ENCODE data around the gene CES4A.
"Not testable (repeated sequence)": the region's sequence is repeated elsewhere in the genome, so short reads cannot be mapped to it uniquely, and the experiment has no call there.

Gene CES4A

GRCh38 chr16:67039260-67040020, 51.1 kb downstream of the CES4A start:
- Histone ChIP-seq H3K4me2 (peak overlapping the region in 1 of 11 experiments; percentile 8; a peak in 1 of 22 replicates), H3K9me3 (replicated peaks in 1 of 11) (no peaks in the 10 kb centered on the region), H4K20me1 (peaks cover 88 to 100% (median 96%) of the 10 kb centered on the region in 11 experiments; a peak in 21 of 22 replicates), H3K36me3 (peaks cover 52 to 100% (median 89%) of the 10 kb centered on the region in 11 experiments), H3K9ac (no peak overlapping the region), H3K4me3 (no peak overlapping the region), H3K27me3 (no peaks in the 10 kb centered on the region), H3K4me1 (peaks cover 17 to 46% (median 25%) of the 10 kb centered on the region in 10 experiments), H3K27ac (no peak overlapping the region)
- TF ChIP-seq Cebpa-rat (IDR thresholded peaks at IDR 0.05) = no peak

DNA sequence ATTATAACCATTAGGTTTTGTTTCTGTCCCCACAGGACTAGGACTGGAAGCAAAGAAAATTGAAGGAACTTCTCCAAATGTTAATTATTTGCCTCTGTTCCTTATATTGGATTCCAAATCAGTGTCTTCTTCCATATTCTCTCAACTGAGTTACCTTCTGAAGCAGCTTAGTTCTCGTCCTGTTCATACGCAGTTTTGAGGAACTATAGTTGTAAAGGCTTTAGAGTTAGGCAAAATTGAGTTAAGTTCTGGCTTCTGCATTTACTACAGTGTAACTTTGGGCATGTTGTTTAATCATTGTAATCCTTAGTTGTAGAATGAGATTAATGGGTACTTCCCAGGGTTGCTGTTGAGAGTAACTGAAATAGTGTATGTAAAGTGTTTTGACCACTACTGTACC, 51.8 kb downstream of the CES4A start:
- TF ChIP-seq Cebpa-rat (IDR thresholded peaks at IDR 0.05) = no peak
- H3K4me3 ChIP-seq = no peak overlapping the region
- H3K27ac ChIP-seq = no peak overlapping the region
- H3K27me3 ChIP-seq = no peaks in the 10 kb centered on the region
- peaks cover 53 to 100% (median 87%) of the 10 kb centered on the region in 11 experiments for H3K36me3 ChIP-seq
- peaks cover 88 to 100% (median 96%) of the 10 kb centered on the region in 11 experiments; a peak in 21 of 22 replicates for H4K20me1 ChIP-seq
- no peaks in the 10 kb centered on the region for H3K9me3 ChIP-seq (replicated peaks in 1 of 11)
- peaks cover 10 to 39% (median 18%) of the 10 kb centered on the region in 10 experiments for H3K4me1 ChIP-seq
- H3K4me2 ChIP-seq = peak overlapping the region in 1 of 11 experiments; percentile 8; a peak in 1 of 22 replicates
- H3K9ac ChIP-seq = no peak overlapping the region

- peak overlapping the region in 1 of 11 experiments; percentile 30; a peak in 3 of 22 replicates for H3K4me2 ChIP-seq
- no peak for TF ChIP-seq Cebpa-rat (IDR thresholded peaks at IDR 0.05)
- no peaks in the 10 kb centered on the region for H3K27me3 ChIP-seq
- no peak overlapping the region for H3K9ac ChIP-seq
- no peaks in the 10 kb centered on the region for H3K9me3 ChIP-seq (replicated peaks in 1 of 11)
- H3K36me3 ChIP-seq = peaks cover 59 to 100% (median 87%) of the 10 kb centered on the region in 11 experiments
- peaks cover 6 to 31% (median 12%) of the 10 kb centered on the region in 10 experiments; a peak in 16 of 20 replicates for H3K4me1 ChIP-seq
- no peak overlapping the region for H3K4me3 ChIP-seq
- peaks cover 88 to 100% (median 96%) of the 10 kb centered on the region in 11 experiments; a peak in 21 of 22 replicates for H4K20me1 ChIP-seq
- H3K27ac ChIP-seq = no peak overlapping the region
These were observed 52.5 kb downstream of the CES4A start for GRCh38 chr16:67040906-67041305.

- H3K9me3 ChIP-seq (replicated peaks in 1 of 11); H3K27ac ChIP-seq; H3K4me3 ChIP-seq; H3K27me3 ChIP-seq; H3K9ac ChIP-seq: not testable (repeated sequence)
- H3K4me1 ChIP-seq = peaks cover 6 to 27% (median 11%) of the 10 kb centered on the region in 10 experiments; a peak in 14 of 20 replicates
- H3K36me3 ChIP-seq = peaks cover 62 to 100% (median 87%) of the 10 kb centered on the region in 11 experiments
- peak overlapping the region in 1 of 11 experiments; percentile 17; a peak in 1 of 22 replicates for H3K4me2 ChIP-seq
- peaks cover 87 to 100% (median 96%) of the 10 kb centered on the region in 11 experiments; a peak in 21 of 22 replicates for H4K20me1 ChIP-seq
These were observed 53.1 kb downstream of the CES4A start for GRCh38 chr16:67041520-67041919.

DNA sequence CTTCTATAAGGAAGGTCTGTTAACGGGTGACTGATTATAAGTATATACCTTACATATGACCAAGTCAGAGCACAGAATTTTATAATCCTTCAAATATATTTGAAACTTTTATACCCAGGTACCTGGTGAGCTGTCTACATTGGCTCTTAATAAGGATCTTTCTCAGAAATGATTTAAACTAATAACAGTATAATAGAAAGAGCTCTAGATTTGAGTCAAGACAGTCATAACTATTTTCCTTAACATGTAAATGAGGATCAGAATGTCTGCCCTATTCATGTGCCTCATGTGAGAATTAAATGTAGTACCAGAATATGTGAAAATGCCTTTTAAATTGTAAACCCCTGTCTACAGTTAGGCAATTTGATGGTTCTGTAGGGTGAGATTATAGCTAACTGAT, 55.0 kb downstream of the CES4A start:
- TF ChIP-seq Cebpa-rat (IDR thresholded peaks at IDR 0.05) = no peak
- Histone ChIP-seq H3K4me1 (peaks cover 6 to 24% (median 10%) of the 10 kb centered on the region in 10 experiments; a peak in 14 of 20 replicates), H3K9ac (no peak overlapping the region), H3K4me3 (no peak overlapping the region), H4K20me1 (peaks cover 86 to 100% (median 97%) of the 10 kb centered on the region in 11 experiments; a peak in 21 of 22 replicates), H3K9me3 (replicated peaks in 1 of 11) (no peaks in the 10 kb centered on the region), H3K27ac (no peak overlapping the region), H3K4me2 (no peak overlapping the region), H3K27me3 (no peaks in the 10 kb centered on the region), H3K36me3 (peaks cover 60 to 100% (median 90%) of the 10 kb centered on the region in 11 experiments)

- Histone ChIP-seq H3K4me2 (no peak overlapping the region), H3K9me3 (replicated peaks in 1 of 11) (0 out of 22 replicates have a peak, but pooled peaks cover 0 to 5% (median 0%) of the 10 kb centered on the region in 11 experiments), H3K27ac (no peak overlapping the region), H3K4me1 (peaks cover 24 to 41% (median 33%) of the 10 kb centered on the region in 10 experiments), H3K9ac (no peak overlapping the region), H3K36me3 (peaks cover 36 to 94% (median 87%) of the 10 kb centered on the region in 11 experiments), H3K4me3 (no peak overlapping the region), H3K27me3 (no peaks in the 10 kb centered on the region), H4K20me1 (peaks cover 64 to 99% (median 91%) of the 10 kb centered on the region in 11 experiments; a peak in 21 of 22 replicates)
- TF ChIP-seq Cebpa-rat (IDR thresholded peaks at IDR 0.05) = no peak
These were observed 62.4 kb downstream of the CES4A start for GRCh38 chr16:67050796-67051195.

GRCh38 chr16:67052399-67052798, 64.0 kb downstream of the CES4A start:
- TF ChIP-seq Cebpa-rat (IDR thresholded peaks at IDR 0.05) = no peak
- peaks cover 27 to 94% (median 87%) of the 10 kb centered on the region in 11 experiments for H3K36me3 ChIP-seq
- H3K4me2 ChIP-seq = peak overlapping the region in 2 of 11 experiments; percentile 8 to 59; a peak in 2 of 22 replicates
- no peak overlapping the region; a peak in 1 of 22 replicates for H3K27ac ChIP-seq
- peaks cover 64 to 99% (median 90%) of the 10 kb centered on the region in 11 experiments; a peak in 21 of 22 replicates for H4K20me1 ChIP-seq
- H3K9me3 ChIP-seq (replicated peaks in 1 of 11) = peaks cover 0 to 7% (median 0%) of the 10 kb centered on the region in 11 experiments; a peak in 2 of 22 replicates
- no peak overlapping the region for H3K4me3 ChIP-seq
- H3K9ac ChIP-seq = no peak overlapping the region
- peaks cover 27 to 49% (median 43%) of the 10 kb centered on the region in 10 experiments for H3K4me1 ChIP-seq
- H3K27me3 ChIP-seq = no peaks in the 10 kb centered on the region

DNA sequence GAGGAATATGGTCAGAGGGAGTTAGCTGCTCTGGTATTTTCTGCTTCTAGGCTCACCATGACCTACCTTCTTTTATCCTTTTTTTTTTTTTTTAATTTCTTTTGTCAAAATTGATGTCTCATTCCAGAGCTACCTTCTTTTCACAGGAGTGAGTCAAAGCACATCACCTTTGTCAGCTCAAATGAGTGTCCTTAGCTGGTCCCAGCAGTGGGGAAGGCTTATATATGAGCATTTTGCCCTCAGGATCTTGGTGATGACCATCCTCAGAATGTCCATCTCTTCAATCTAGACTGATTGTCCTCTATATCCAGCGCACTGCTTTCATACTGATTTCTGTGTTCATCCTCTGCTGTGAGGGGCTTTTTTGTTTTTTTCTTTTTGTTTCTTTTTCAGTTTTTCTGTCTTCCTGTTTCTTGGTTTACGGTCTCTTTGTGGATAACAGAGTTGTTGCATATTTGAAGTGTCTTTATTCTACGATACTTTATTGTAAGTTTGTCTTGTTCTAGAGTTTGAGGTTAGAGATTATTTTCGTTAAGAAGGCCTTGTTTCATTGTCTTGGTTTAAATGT, 65.5 kb downstream of the CES4A start:
- peaks cover 29 to 57% (median 45%) of the 10 kb centered on the region in 10 experiments for H3K4me1 ChIP-seq
- peaks cover 26 to 94% (median 84%) of the 10 kb centered on the region in 11 experiments for H3K36me3 ChIP-seq
- peak overlapping the region in 9 of 11 experiments; percentile 15 to 59 (median 43); a peak in 18 of 22 replicates for H3K27ac ChIP-seq
- no peak for TF ChIP-seq Cebpa-rat (IDR thresholded peaks at IDR 0.05)
- H3K9me3 ChIP-seq (replicated peaks in 1 of 11) = peaks cover 0 to 7% (median 0%) of the 10 kb centered on the region in 11 experiments; a peak in 2 of 22 replicates
- H3K27me3 ChIP-seq = no peaks in the 10 kb centered on the region
- no peak overlapping the region for H3K4me3 ChIP-seq
- peak overlapping the region in 8 of 11 experiments; percentile 12 to 40 (median 22); a peak in 9 of 22 replicates for H3K9ac ChIP-seq
- peak overlapping the region; percentile 20 to 67 (median 47) for H3K4me2 ChIP-seq
- H4K20me1 ChIP-seq = peaks cover 67 to 99% (median 88%) of the 10 kb centered on the region in 11 experiments; a peak in 21 of 22 replicates

Measured in BLaER1 treated with 17β-estradiol and CSF1 and Interleukin-3, amounts not matched to agents 10 nM and 100 nM (cell line).